NCI-H446 treated with DMSO at 0.1 percent for 48 hours (cell line): Measurements from ENCODE around the gene TRUB2.
"Not testable (repeated sequence)": the region's sequence is repeated elsewhere in the genome, so short reads cannot be mapped to it uniquely, and the experiment has no call there.

Experiments
- DNase-seq: peaks from one replicate; lab custom pipeline; 2025; lab: John Stamatoyannopoulos, UW

TRUB2 gene

GRCh38 chr9:128340691-128341434 is 18.6 kb upstream of the TRUB2 start:
- DNase-seq, result no peak

GRCh38 chr9:128339761-128340690 is 17.8 kb upstream of the TRUB2 start, which contains the start of gene SLC27A4:
Gene SLC27A4, plus strand, starts transcription at chr9:128340527. Its CDS starts 2,606 bp downstream, at chr9:128343133.
- DNase-seq, result no peak

GRCh38 chr9:128338852-128339614 is 16.8 kb upstream of the TRUB2 start:
- not testable (repeated sequence) for DNase-seq

- no peak for DNase-seq
These were observed 15.7 kb upstream of the TRUB2 start for GRCh38 chr9:128337936-128338335.

GRCh38 chr9:128335914-128336313 is 13.7 kb upstream of the TRUB2 start:
- no peak for DNase-seq

DNA sequence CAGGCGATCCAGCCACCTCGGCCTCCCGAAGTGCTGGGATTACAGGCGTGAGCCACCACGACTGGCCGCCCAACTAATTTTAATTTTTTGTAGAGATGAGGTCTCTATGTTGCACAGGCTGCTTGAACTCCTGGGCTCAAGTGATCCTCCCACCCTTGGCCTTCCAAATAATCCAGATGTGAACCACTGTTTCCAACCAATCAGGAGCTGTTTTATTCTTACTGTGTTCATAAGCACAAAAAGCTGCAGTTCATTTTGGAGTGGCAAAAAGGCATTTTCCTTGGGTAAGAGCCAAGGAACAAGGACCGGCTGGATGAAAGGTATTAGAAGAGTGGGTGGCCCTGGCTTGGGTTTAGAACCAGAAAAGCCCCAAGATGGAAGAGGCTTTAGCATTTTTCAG is 12.9 kb upstream of the TRUB2 start:
- no peak for DNase-seq

DNA sequence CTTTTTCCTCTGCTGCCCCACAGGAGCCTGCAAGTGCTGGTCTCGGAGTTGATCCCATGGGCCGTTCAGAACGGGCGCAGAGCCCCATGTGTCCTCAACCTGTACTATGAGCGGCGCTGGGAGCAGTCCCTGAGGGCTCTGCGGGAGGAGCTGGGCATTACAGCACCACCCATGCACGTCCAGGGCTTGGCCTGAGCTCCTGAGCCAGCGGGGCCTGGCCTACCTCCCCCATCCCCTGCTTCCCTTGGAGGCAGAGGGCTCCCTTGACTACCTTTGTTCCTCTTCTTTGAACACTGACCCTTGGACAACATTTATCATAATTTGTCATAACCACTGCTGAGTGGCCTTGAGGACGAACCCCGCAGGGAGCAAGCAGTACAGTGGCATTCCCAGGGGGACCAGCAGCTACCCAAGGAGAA is 11.2 kb upstream of the TRUB2 start:
- DNase-seq, result no peak

DNA sequence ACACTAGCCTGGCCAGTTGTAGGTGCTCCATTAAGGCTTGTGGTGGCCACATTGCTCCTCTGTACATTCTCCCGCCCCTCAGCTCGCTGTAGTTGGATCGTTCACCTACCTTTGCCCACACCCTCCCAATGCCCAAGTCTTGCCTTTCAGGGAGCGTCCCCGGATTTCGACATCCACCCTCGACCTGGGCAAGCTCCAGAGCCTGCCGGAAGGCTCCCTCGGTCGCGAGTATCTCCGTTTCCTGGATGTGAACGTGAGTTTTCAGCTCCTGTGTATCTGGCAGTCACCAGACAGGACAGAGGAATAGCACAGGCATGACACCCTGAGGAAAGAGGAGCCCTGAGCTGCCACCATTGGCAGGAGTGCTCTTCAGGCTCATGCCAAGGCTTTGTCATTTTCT is 3.4 kb upstream of the TRUB2 start:
- no peak for DNase-seq

DNA sequence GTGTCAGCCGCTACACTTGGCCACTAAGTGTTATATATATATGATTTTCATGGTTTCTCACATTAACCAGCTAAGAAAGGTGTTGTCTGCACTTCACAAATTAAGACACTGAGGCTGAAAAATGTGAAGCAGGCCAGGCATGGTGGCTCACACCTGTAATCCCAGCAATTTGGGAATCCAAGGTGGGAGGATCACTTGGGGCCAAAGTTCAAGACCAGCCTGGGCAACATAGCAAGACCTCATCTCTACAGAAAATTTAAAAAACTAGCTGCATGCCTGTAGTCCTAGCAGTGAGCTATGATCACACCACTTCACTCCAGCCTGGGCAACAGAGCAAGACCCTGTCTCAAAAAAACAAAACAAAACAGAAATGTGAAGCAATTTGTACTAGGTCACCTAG is 2.2 kb upstream of the TRUB2 start:
- no peak for DNase-seq

- no peak for DNase-seq
These were observed 1.5 kb upstream of the TRUB2 start for GRCh38 chr9:128323791-128324190.

GRCh38 chr9:128323212-128323730 is 1.0 kb upstream of the TRUB2 start:
- DNase-seq, result no peak

DNA sequence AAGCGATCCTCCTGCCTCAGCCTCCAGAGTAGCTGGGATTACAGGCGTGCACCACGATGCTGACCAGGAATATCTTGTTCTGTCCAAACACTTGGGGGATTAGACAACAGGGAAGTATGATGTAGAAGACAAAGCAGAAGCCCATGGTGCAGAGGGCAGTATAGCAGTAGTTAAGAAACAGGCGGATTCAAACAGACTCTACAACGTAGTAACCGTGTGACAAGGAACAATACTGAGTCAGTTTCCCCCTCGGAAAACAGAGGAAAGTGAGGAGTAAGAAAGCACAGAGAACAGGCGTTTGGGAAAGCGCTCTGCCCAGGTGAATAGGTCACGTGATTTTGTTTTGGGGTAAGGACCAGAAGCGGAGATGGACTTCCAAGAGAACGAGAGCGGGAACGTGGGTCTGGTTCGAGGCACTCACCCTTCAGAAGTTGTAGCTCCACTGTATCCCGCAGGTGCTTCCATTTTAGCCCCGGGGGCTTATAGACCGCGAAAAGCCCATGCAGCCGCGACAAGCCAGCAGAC is 306 bp downstream of the TRUB2 start:
- no peak for DNase-seq

DNA sequence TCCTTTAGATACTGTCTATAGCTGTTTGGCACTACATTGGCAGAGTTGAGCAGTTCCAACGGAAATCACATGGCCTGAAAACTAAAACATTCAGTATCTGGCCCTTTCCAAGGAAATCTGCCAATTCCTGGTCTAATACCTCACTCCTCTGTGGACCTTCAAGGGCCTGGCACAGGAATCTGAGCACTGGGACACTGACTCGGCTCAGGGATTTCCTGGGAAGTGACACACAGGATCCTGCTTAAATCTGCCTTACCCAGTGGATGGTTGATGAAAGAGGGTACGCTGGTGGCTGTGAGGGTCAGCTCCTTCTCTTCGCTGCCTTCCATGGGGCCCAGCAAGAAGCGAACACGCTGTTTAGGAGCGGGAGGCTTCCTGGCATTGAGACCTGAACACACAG is 904 bp downstream of the TRUB2 start:
- DNase-seq, result no peak

GRCh38 chr9:128317629-128318028 is 4.6 kb downstream of the TRUB2 start:
- DNase-seq, result no peak

DNA sequence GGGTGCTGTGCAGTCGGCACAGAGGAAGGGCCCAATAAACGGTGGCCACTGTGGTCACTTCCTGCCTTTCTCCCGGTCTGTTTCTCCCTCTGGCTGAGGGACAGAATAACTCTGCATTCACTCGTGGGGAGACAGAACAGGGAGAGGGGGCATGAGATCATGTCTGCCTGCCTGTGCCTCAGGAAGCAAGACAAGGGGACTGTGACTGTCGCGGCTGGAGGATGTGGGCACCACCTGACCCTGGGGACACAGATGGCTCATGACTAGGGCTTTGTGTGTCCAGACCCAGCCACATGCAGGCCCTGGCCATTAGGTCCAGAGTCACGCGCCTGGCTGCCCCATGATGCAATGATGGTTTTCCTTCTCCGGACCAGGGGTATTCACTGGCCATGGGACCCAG is 5.8 kb downstream of the TRUB2 start:
- DNase-seq, result no peak

DNA sequence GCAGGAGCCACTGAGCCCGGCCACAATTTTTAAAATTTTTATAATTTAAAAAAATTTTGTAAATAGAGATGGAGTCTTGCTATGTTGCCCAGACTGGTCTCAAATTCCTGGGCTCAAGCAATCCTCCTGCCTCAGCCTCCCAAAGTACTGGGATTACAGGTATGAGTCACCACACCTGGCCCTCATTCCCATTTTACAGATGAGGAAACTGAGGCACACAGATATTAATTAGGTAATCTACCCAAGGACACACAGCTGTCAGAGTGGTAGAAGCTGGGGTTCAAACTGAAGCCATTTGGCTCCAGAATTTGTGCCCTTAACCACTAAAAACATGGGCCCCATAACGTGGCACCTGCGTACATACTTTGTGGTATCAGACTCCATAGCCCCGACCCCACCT is 7.5 kb downstream of the TRUB2 start:
- no peak for DNase-seq

GRCh38 chr9:128310461-128310860 is 11.8 kb downstream of the TRUB2 start:
- no peak for DNase-seq

- no peak for DNase-seq
These were observed 12.7 kb downstream of the TRUB2 start for GRCh38 chr9:128309551-128309950.

DNA sequence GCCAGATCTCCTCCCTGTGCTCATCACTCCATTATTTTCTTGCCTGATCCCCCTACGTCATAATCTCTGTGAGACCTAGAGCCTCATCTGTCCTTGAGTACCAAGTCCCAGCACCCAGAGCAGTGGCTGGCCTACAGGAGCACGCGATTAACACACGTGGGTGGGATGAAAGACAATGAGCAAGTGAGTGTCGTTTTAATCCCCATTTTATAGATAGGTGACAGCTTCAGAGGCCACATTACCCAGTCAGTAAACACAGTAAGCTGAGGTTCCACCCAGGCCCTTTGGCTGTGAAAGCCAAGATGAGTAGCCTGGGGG is 17.3 kb downstream of the TRUB2 start:
- DNase-seq, result no peak

- no peak for DNase-seq
These were observed 17.9 kb downstream of the TRUB2 start for GRCh38 chr9:128304136-128304970.
